SU-DHL-6 (cell line): ENCODE results near the gene CCNL1.

Source experiments
- EZH2phosphoT487 ChIP-seq: fragments of 200-600 bp; sonication (generic), shearing (Covaris generic); conservative IDR thresholded peaks from 2 replicates; pipeline ENCODE4 v1.6.1; 2018; ENCODE audit warnings: mild to moderate bottlenecking, antibody characterized with exemption, low read length, moderate library complexity, mixed read lengths
- TF ChIP-seq, protein P1 (sequence below): fragments of 200-600 bp; sonication (generic); IDR thresholded peaks from one replicate; pipeline ENCODE4 v1.5.1; 2017; ENCODE audit warnings: antibody characterized with exemption, mild to moderate bottlenecking, low read length, moderate library complexity; ENCODE audit not compliant: insufficient read depth, poor library complexity, severe bottlenecking

DNA sequence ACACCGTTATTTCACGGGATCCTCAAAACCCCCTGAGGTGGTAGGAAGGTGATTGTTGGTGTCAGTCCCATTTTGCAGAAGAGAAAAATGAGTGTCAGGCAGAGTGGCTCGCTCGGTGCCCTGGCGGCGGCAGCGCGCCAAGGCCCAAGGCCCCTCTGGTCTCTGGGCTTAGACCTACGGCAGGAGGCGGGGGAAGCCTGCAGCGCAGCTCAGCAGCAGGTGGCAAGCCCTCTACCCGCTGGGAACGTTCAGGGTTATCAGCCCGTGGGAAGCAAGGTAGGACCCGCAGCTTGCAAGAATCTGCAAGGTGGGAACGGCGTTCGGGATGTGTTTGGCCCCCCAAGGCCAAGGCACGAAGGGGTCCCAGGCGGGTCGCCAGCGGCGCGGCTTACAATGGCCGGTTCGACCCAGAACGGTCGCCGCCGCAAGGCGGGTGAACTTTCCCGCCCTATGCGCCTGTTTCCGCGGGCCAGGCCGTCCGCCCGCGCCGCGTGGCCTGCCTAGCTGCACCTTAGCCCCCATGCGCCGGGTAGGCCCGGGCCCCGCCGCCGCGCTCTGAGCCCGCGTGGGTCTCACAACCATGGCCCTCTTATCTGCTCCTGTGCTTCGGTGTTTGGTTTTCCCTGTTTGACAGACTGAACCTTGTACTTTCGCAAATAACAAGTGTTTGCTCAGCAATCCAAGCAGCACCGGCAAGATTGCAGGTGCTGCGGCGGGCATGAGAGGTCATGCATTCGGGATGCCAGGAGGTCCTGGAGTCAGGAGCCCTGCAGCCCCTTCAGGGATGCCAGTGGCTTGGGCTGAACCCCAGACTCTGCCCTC lies 39.7 kb downstream of the CCNL1 start:
- TF ChIP-seq, protein P1, sequence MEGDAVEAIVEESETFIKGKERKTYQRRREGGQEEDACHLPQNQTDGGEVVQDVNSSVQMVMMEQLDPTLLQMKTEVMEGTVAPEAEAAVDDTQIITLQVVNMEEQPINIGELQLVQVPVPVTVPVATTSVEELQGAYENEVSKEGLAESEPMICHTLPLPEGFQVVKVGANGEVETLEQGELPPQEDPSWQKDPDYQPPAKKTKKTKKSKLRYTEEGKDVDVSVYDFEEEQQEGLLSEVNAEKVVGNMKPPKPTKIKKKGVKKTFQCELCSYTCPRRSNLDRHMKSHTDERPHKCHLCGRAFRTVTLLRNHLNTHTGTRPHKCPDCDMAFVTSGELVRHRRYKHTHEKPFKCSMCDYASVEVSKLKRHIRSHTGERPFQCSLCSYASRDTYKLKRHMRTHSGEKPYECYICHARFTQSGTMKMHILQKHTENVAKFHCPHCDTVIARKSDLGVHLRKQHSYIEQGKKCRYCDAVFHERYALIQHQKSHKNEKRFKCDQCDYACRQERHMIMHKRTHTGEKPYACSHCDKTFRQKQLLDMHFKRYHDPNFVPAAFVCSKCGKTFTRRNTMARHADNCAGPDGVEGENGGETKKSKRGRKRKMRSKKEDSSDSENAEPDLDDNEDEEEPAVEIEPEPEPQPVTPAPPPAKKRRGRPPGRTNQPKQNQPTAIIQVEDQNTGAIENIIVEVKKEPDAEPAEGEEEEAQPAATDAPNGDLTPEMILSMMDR = no peak
- TF ChIP-seq EZH2phosphoT487 = no peak
